ENCODE data around the gene SLC44A2. TPM values are rescaled to one million over a fixed set of nuclear protein-coding genes. Genes with fewer than 3 reads are reported as not detected.
A peak's percentile ranks its signal among the peaks of the same experiment; 100 is the strongest.

SLC44A2 gene
- total RNA-seq, 1 experiment from 2014 or later: 239 TPM

DNA sequence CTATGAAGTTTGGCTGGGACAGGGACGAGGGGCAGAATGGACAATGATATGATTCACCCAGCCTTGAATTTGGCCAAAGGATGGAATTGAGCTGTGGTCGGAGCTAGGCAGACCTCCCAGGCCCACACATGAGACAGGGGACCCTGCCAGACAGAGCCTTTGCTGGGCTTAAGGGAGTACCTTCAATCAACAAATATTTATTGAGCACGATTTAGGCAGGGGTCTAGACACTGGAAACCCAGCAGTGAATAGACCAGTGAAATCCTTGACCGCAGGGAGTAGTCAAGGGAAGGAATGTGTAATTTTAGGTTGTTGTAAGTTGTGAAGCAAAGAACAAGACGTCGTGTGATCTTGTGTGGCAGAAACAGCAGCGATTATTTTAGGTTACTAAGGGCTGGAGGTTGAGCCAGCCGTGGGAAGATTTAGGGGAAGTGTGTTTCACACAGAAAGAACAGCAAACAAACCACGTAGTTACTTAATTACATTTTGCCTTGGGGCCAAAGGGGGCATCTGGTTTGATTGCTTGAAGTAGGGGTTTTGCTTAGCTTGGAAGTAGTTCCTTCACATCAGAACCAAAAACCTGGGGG is 21.4 kb upstream of the SLC44A2 start:
- peak overlapping the region; percentile 95 for H3K4me2 ChIP-seq
- peak overlapping the region; percentile 17; the same call in 1 of the 2 replicates for H3K4me3 ChIP-seq
- TF ChIP-seq EZH2 (IDR thresholded peaks at IDR 0.05; ENCODE audit: low read depth): no peak
- TF ChIP-seq, protein P1, sequence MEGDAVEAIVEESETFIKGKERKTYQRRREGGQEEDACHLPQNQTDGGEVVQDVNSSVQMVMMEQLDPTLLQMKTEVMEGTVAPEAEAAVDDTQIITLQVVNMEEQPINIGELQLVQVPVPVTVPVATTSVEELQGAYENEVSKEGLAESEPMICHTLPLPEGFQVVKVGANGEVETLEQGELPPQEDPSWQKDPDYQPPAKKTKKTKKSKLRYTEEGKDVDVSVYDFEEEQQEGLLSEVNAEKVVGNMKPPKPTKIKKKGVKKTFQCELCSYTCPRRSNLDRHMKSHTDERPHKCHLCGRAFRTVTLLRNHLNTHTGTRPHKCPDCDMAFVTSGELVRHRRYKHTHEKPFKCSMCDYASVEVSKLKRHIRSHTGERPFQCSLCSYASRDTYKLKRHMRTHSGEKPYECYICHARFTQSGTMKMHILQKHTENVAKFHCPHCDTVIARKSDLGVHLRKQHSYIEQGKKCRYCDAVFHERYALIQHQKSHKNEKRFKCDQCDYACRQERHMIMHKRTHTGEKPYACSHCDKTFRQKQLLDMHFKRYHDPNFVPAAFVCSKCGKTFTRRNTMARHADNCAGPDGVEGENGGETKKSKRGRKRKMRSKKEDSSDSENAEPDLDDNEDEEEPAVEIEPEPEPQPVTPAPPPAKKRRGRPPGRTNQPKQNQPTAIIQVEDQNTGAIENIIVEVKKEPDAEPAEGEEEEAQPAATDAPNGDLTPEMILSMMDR (conservative IDR thresholded peaks at IDR 0.05): no peak
- no peaks in the 10 kb centered on the region for H3K9me2 ChIP-seq (ENCODE audit: insufficient read depth)
- H3K4me1 ChIP-seq (replicated peaks; ENCODE audit: insufficient read depth): peaks cover 31% of the 10 kb centered on the region
- peaks cover 6% of the 10 kb centered on the region; the same call in 1 of the 2 replicates for H3K79me2 ChIP-seq (ENCODE audit: low read depth)
- ChIA-PET POLR2A (ENCODE audit: unreplicated experiment) (no interaction called here), CTCF (interaction anchor here (0.7 kb wide), 1 partner anchor 48 kb away, joined by 4 read pairs; no protein-coding TSS in a partner anchor)
- no peaks in the 10 kb centered on the region for H3K9me3 ChIP-seq (ENCODE audit: insufficient read depth, low read depth)
- no peaks in the 10 kb centered on the region for H3K27me3 ChIP-seq (ENCODE audit: insufficient read depth, low read depth)
- H3F3A ChIP-seq (ENCODE audit: insufficient read depth, low read depth): peaks cover 33% of the 10 kb centered on the region
- no peaks in the 10 kb centered on the region for H4K20me1 ChIP-seq (ENCODE audit: insufficient read depth)
- intact Hi-C loops (cut with micrococcal nuclease; ENCODE audit: unreplicated experiment): loop anchor here (1.0 to 2.0 kb wide), 3 partner anchors 13 to 21 kb away; partner anchors contain the start of genes AP1M2 and SLC44A2
- DNase-seq: peak in 1 of 2 experiments; percentile 92
- H3K36me3 ChIP-seq (ENCODE audit: low read depth): no peaks in the 10 kb centered on the region
- no peak overlapping the region for H2AFZ ChIP-seq
- TSS peak; percentile 78 for BruUV-seq (replicated peaks)
- peak overlapping the region; percentile 90 for H3K27ac ChIP-seq

DNA sequence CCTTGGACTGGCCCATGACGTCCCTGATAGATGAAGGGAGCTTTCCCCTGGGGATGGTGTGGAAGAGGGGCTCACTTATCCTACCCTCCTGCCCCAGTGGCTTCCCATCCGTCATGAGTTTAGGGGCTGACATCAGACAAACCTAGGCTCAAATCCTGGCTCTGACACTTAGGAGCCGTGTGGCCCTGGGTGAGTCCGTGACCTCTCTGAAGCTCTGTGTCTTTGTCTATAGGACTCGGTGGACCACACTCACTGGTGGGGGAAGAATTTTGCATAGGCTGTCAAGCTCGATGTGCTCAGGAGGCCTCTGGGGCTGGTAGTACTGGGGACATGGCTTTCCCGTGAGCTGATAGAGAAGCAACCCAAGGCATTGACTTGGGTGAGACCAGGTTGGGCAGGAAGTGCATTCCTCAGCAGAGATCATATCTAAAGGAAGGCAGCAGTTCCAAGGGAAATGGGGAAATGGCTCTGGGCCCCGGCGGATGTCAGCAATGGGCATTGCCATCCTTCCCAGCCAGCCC is 20.8 kb upstream of the SLC44A2 start:
- Histone ChIP-seq H3K36me3 (ENCODE audit: low read depth) (no peaks in the 10 kb centered on the region), H3K27me3 (ENCODE audit: insufficient read depth, low read depth) (no peaks in the 10 kb centered on the region), H3K79me2 (ENCODE audit: low read depth) (peaks cover 6% of the 10 kb centered on the region; the same call in 1 of the 2 replicates), H3K4me2 (peak overlapping the region; percentile 95), H3K9me2 (ENCODE audit: insufficient read depth) (no peaks in the 10 kb centered on the region), H3K27ac (peak overlapping the region; percentile 90), H3K4me1 (replicated peaks; ENCODE audit: insufficient read depth) (peaks cover 31% of the 10 kb centered on the region), H2AFZ (no peak overlapping the region), H3K9me3 (ENCODE audit: insufficient read depth, low read depth) (no peaks in the 10 kb centered on the region), H3K4me3 (peak overlapping the region; percentile 17; the same call in 1 of the 2 replicates), H4K20me1 (ENCODE audit: insufficient read depth) (no peaks in the 10 kb centered on the region), H3F3A (ENCODE audit: insufficient read depth, low read depth) (peaks cover 34% of the 10 kb centered on the region)
- ChIA-PET POLR2A (ENCODE audit: unreplicated experiment) (no interaction called here), CTCF (no interaction called here)
- BruUV-seq (replicated peaks): no TSS peak
- no peak for TF ChIP-seq EZH2 (IDR thresholded peaks at IDR 0.05; ENCODE audit: low read depth)
- TF ChIP-seq, protein P1 (conservative IDR thresholded peaks at IDR 0.05): no peak
- peak; percentile 63 to 91 for DNase-seq
- intact Hi-C loops (cut with micrococcal nuclease; ENCODE audit: unreplicated experiment): loop anchor here (1.0 kb wide), 1 partner anchor 13 kb away; no protein-coding TSS in a partner anchor

DNA sequence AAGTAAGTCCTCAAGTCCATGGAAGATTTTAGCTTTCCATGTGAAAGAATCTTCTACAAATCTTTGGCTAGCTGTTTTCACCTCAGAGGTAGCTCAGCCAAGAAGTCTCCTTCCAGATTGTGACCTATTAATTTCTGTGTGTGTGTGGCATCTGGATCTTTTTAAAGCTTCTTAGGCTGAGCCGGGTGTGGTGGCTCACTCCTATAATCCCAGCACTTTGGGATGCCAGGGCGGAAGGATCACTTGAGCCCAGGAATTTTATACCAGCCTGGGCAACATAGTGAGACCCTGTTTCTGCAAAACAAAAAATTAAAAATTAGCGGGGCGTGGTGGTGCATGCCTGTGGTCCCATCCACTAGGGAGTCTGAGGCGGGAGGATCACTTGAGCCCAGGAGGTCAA is 13.4 kb upstream of the SLC44A2 start:
- no peaks in the 10 kb centered on the region for H3K36me3 ChIP-seq (ENCODE audit: low read depth)
- ChIA-PET CTCF (no interaction called here), POLR2A (ENCODE audit: unreplicated experiment) (interaction anchor here (0.6 kb wide), 1 partner anchor 287 kb away, joined by 8 read pairs; no protein-coding TSS in a partner anchor)
- no peaks in the 10 kb centered on the region for H3K79me2 ChIP-seq (ENCODE audit: low read depth)
- H3K4me1 ChIP-seq (replicated peaks; ENCODE audit: insufficient read depth): peaks cover 8% of the 10 kb centered on the region
- H3K27me3 ChIP-seq (ENCODE audit: insufficient read depth, low read depth): no peaks in the 10 kb centered on the region
- no peak overlapping the region for H3K27ac ChIP-seq
- TF ChIP-seq EZH2 (IDR thresholded peaks at IDR 0.05; ENCODE audit: low read depth): no peak
- TF ChIP-seq, protein P1 (conservative IDR thresholded peaks at IDR 0.05): no peak
- DNase-seq: no peak
- H3F3A ChIP-seq (ENCODE audit: insufficient read depth, low read depth): peaks cover 13% of the 10 kb centered on the region; the same call in 1 of the 2 replicates
- H2AFZ ChIP-seq: no peak overlapping the region
- intact Hi-C loops (cut with micrococcal nuclease; ENCODE audit: unreplicated experiment): no loop called here
- H3K4me2 ChIP-seq: no peak overlapping the region
- no TSS peak for BruUV-seq (replicated peaks)
- no peaks in the 10 kb centered on the region for H3K9me3 ChIP-seq (ENCODE audit: insufficient read depth, low read depth)
- H4K20me1 ChIP-seq (ENCODE audit: insufficient read depth): no peaks in the 10 kb centered on the region
- no peak overlapping the region for H3K4me3 ChIP-seq
- no peaks in the 10 kb centered on the region for H3K9me2 ChIP-seq (ENCODE audit: insufficient read depth)
